CD4-positive, alpha-beta T cell treated with Interleukin-21 for 1 hour (primary cell): ENCODE results near the gene FRRS1.
"Not testable (repeated sequence)": the region's sequence is repeated elsewhere in the genome, so short reads cannot be mapped to it uniquely, and the experiment has no call there.

Source experiments
- DNase-seq: peaks from one replicate; pipeline ENCODE4 v3.0.0-alpha.2; 2020

Gene FRRS1

GRCh38 chr1:99764909-99765308 is 1.5 kb downstream of the FRRS1 start:
- DNase-seq: no peak

DNA sequence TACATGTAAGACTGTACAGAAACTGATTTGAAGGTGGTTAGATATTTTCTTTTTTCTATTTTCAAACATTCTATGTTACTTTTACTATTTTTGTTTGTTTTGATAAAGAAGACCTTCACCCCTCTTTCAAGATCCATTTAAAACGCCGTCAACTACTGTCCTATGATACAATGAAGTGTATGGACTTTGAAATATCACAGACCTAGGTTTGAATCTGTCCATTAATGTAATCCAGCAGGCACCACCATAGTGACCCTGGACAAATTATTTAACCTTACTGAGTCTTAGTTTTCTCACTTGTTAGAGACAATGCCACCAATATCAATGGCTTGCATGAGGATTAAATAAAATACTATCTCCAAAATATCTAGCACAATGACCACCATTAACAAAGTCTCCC is 2.0 kb downstream of the FRRS1 start:
- no peak for DNase-seq

DNA sequence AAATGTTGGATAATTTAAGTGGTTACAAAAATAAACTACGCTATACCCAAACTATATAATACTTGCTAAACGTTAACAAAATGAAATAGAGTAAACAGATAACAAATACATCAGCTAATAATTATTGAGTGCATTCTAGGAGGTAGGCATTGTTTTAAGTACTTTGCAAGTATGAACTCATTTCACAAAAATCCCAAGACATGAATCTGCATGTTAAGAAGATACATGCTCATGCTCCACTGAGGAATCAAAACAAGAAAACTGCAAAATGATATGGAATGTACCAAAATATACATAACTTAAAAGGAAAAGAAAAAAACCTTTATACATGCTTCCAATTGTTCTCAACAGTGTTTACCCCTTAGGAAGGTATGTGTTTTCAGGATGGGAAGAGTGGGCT is 2.5 kb downstream of the FRRS1 start:
- no peak for DNase-seq

DNA sequence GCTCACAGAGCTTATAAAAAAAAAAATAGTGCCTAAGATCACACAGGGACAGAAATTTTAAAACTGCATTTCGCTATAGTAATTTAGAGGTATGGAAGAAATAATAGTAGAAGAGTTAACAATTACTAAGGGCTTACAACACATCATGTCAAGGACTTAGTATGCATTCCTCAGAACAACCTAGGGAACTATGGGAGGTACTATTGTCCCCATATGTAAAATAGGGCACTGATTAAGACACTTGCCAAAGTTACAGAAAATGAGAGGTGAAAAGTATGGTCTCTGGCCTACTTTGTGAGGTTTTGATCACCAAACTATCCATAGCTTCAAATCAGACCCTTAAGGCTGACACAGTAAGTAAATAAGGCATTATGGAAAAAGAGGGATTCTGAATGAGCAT is 4.7 kb downstream of the FRRS1 start:
- DNase-seq: no peak

- DNase-seq: no peak
Observed at GRCh38 chr1:99759518-99760160, 6.8 kb downstream of the FRRS1 start.

DNA sequence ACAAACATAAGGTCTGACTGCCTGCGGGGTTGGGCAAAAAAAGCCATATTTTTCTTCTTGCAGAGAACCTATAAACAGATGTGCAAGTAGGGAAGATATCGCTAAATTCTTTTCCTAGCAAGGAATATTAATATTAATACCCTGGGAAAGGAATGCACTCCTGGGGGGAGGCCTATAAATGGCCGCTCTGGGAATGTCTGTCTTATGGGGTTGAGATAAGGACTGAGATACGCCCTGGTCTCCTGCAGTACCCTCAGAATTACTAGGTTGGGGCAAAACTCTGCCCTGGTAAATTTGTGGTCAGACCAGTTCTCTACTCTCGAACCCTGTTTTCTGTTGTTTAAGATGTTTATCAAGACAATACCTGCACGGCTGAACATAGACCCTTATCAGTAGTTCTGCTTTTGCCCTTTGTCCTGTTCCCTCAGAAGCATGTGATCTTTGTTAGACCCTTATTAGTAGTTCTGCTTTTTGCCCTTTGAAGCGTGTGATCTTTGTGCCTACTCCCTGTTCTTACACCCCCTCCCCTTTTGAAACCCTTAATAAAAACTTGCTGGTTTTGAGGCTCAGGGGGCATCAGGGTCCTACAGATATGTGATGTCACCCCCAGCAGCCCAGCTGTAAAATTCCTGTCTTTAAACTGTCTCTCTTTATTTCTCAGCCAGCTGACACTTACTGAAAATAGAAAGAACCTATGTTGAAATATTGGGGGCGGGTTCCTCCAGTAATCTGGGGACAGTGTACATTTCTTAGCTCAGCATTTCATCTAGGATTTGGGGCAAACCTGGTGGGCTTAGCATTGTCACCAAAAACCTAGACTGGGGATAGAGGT is 7.5 kb downstream of the FRRS1 start:
- DNase-seq: not testable (repeated sequence)

GRCh38 chr1:99758073-99758511 is 8.3 kb downstream of the FRRS1 start:
- DNase-seq: no peak

- no peak for DNase-seq
Observed at GRCh38 chr1:99756598-99756997, 9.8 kb downstream of the FRRS1 start.

GRCh38 chr1:99755664-99756063 is 10.8 kb downstream of the FRRS1 start:
- no peak for DNase-seq

DNA sequence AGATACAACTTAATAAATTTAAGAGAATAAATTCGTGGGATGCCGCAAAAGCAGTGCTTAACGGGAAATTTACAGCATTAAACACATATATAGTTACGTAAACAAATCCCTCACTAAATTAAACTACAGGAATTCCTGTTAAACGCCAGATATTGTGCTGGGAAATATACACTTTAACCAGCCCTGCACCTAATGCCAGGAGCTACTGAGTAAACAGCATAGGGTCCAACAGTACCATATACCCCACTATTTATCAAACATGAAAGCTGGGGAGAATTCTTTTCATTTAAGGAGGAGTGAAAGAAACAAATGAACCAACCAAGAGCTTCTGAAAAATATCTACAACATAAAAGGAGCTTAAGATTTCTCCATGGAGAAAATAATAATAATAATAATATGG is 11.7 kb downstream of the FRRS1 start:
- DNase-seq: no peak

DNA sequence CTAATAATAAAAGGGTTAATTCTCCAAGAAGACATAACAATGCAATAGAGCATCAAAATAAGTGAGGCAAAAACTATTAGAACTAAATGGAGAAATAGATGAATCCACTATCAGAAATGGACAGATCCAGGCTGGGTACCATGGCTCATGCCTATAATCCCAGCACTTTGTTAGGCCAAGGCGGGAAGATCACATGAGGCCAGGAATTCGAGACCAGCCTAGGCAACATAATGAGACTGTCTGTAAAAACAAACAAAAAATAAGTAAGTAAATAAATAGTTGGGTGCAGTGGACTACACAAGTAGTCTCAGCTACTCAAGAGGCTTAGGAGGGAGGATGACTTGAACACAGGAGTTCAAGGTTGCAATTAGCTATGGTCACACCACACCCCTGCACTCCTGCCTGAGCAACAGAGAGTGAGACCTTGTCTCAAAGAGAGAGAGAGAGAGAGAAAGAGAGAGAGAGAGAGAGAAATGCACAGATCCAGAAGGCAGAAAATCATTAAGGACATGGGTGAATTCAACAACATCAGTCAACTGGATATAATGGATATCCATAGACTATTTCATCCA is 12.3 kb downstream of the FRRS1 start:
- no peak for DNase-seq

- no peak for DNase-seq
Observed at GRCh38 chr1:99751877-99752504, 14.4 kb downstream of the FRRS1 start.

GRCh38 chr1:99749504-99750347 is 16.7 kb downstream of the FRRS1 start:
- DNase-seq: peak; percentile 7

GRCh38 chr1:99748419-99748818 is 18.0 kb downstream of the FRRS1 start:
- DNase-seq: no peak

DNA sequence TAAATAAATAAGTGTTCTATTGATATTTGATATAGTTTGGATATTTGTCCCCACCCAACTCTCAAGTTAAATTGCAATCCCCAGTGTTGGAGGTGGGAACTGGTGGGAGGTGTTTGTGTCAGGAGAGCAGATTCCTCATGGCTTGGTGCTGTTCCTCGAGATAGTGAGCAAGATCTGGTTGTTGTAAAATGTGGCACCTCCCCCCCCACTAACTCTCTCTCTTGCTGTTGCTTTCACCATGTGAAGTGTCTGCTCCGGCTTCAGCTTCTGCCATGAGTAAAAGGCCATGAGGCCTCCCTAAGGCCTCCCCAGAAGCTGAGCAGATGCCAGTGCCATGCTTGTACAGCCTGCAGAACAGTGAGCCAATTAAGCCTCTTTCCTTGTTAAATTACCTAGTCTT is 20.8 kb downstream of the FRRS1 start:
- no peak for DNase-seq

- no peak for DNase-seq
Observed at GRCh38 chr1:99745061-99745460, 21.4 kb downstream of the FRRS1 start.

DNA sequence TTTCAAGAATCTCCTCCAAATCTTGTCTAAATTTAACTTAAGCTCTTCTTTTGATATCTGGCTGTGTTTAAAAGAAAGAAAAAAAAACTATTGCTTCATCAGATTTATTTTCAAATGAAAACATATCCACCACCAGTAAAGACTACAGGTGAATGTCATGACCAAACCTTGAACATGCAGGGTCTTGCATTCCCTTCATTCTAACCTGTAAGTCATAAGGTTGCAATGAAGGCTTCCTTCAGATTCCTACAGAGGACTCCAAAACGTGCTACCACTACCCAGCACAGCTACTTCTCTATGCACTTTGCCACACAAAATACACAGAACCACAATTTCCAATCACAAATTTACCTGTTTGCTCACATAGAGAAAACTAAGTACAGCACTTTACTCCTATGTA is 26.3 kb downstream of the FRRS1 start:
- DNase-seq: no peak

- DNase-seq: no peak
Observed at GRCh38 chr1:99738858-99739465, 27.5 kb downstream of the FRRS1 start.

DNA sequence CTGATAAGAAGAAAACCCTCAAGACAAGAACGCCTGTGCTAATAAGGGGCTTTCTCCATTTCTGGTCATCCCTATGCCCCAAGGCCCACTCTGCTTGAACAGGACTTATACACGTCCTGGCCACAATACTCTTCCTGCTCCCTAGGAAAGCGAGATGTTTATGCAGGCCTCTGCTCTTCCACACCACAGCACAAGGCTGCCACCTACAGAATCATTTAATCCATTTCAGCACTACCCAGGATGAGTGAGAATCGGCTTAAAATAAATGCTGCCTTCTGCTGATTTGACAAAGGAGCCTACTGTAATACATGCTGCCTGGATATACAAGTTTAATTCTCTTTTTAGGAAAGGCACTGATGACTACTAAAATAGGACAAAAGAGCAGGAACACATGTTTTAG is 29.4 kb downstream of the FRRS1 start:
- no peak for DNase-seq

DNA sequence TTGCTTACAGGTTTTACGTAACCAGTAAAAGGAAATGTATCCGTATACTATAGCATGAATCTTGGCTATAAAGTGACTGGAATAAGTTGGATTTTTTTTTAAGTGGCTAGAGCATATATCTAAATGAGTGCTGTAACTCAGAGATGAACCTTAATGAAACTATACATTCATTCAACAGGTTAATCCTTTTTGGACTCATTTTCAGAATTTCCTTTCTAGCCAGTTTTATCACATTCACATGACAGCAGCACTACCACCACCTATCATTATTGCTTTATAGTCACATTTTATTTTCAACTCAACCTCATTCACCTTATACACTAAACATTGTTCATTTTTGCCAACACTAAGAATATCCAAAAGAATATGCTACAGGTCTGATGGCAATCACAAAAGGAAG is 30.6 kb downstream of the FRRS1 start:
- DNase-seq: no peak

- no peak for DNase-seq
Observed at GRCh38 chr1:99731384-99731783, 35.1 kb downstream of the FRRS1 start.

GRCh38 chr1:99728494-99729235 is 37.8 kb downstream of the FRRS1 start:
- DNase-seq: no peak
